ENCODE results near the gene PRKG1. TPM values are rescaled to one million over a fixed set of nuclear protein-coding genes. Genes with fewer than 3 reads are reported as not detected.

The PRKG1 gene
- total RNA-seq, 4 donors from 2014 or later: 1.2 to 6.5 (median 2.7) TPM

DNA sequence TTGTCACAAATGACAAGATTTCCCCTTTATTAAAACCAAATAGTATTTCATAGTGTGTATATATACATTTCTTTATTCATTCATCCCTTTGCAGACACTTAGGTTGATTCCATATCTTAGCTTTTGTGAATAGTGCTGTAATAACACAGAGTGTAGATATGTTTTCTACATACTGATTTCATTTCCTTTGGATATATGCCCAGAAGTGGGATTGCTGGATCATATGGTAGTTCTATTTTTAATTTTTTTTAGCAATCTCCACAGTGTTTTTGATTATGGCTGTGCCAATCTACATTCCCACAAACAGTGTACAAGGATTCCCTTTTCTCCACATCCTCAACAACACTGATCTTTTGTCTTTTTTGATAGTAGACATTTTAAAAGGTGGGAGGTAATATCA lies 578.7 kb downstream of the PRKG1 start:
- TF ChIP-seq EP300 (IDR thresholded peaks at IDR 0.05) (no peak), POLR2AphosphoS5 (IDR thresholded peaks at IDR 0.05) (no peak), POLR2A (IDR thresholded peaks at IDR 0.05) (no peak)
- TF ChIP-seq, protein P1, sequence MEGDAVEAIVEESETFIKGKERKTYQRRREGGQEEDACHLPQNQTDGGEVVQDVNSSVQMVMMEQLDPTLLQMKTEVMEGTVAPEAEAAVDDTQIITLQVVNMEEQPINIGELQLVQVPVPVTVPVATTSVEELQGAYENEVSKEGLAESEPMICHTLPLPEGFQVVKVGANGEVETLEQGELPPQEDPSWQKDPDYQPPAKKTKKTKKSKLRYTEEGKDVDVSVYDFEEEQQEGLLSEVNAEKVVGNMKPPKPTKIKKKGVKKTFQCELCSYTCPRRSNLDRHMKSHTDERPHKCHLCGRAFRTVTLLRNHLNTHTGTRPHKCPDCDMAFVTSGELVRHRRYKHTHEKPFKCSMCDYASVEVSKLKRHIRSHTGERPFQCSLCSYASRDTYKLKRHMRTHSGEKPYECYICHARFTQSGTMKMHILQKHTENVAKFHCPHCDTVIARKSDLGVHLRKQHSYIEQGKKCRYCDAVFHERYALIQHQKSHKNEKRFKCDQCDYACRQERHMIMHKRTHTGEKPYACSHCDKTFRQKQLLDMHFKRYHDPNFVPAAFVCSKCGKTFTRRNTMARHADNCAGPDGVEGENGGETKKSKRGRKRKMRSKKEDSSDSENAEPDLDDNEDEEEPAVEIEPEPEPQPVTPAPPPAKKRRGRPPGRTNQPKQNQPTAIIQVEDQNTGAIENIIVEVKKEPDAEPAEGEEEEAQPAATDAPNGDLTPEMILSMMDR (IDR thresholded peaks at IDR 0.05): no peak

DNA sequence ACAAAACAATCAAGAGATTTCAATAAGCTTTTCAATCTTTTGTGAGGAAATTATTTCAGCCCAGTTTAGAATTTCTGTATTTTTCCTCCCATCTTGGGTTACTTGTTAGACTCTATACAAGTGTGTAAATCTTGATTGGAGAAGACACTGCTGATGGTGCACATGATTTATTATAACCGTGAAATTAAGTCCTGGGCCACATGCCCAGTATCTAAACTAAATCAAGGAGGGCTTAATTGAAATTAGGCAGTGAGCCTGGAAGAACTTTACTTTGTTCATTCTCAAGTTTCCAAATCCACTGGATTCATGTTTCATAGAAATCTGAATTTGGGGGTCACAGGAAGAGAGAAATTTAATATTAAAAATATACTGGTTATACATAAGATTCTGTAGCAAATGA lies 580.6 kb downstream of the PRKG1 start:
- Histone ChIP-seq H3K27me3 (no peaks in the 10 kb centered on the region), H3K36me3 (no peaks in the 10 kb centered on the region), H3K9me3 (no peaks in the 10 kb centered on the region), H3K27ac (no peak overlapping the region), H3K4me3 (no peak overlapping the region), H3K4me1 (no peaks in the 10 kb centered on the region)
- WGBS: 44% methylated on average over 1 of the region's 1 CpG
- TF ChIP-seq POLR2AphosphoS5 (IDR thresholded peaks at IDR 0.05): no peak
- TF ChIP-seq, protein P1 (IDR thresholded peaks at IDR 0.05): no peak
- no peak for TF ChIP-seq EP300 (IDR thresholded peaks at IDR 0.05)
- no peak for TF ChIP-seq POLR2A (IDR thresholded peaks at IDR 0.05)
- no peak for DNase-seq (ENCODE audit: low spot score in 2 of 2)

More for the DNA sequence above, 578.7 kb downstream of the PRKG1 start:
- H3K36me3 ChIP-seq: no peaks in the 10 kb centered on the region
- no peak for DNase-seq (ENCODE audit: low spot score in 2 of 2)
- no peaks in the 10 kb centered on the region for H3K9me3 ChIP-seq
- no peaks in the 10 kb centered on the region for H3K4me1 ChIP-seq
- H3K4me3 ChIP-seq: no peak overlapping the region
- H3K27me3 ChIP-seq: no peaks in the 10 kb centered on the region
- H3K27ac ChIP-seq: no peak overlapping the region

DNA sequence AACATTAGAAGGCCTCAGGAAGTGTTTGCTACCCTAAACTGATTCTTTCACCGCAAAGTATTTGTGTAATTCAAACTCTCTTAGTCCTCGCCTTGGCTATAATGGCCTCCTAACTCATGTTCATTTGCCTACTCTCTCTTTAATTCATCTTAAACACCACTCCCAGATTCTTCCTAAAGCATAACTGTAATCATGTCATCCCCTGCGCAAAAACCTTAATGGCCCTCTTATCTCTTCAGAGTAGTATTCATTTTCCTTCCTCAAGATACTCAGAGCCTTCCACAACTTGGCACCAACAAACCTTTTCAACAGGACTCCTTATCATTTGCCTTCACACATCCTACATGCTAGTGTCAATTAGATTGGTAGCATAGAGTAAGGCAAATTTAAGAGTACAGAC lies 582.2 kb downstream of the PRKG1 start:
- H3K27me3 ChIP-seq: no peaks in the 10 kb centered on the region
- H3K36me3 ChIP-seq: no peaks in the 10 kb centered on the region
- no peaks in the 10 kb centered on the region for H3K9me3 ChIP-seq
- TF ChIP-seq EP300 (IDR thresholded peaks at IDR 0.05) (no peak), POLR2A (IDR thresholded peaks at IDR 0.05) (no peak), POLR2AphosphoS5 (IDR thresholded peaks at IDR 0.05) (no peak)
- TF ChIP-seq, protein P1 (IDR thresholded peaks at IDR 0.05): no peak
- no peak overlapping the region for H3K27ac ChIP-seq
- no peaks in the 10 kb centered on the region for H3K4me1 ChIP-seq
- no peak overlapping the region for H3K4me3 ChIP-seq
- WGBS: 89% methylated on average over 3 of the region's 3 CpGs
- DNase-seq (ENCODE audit: low spot score in 2 of 2): no peak

DNA sequence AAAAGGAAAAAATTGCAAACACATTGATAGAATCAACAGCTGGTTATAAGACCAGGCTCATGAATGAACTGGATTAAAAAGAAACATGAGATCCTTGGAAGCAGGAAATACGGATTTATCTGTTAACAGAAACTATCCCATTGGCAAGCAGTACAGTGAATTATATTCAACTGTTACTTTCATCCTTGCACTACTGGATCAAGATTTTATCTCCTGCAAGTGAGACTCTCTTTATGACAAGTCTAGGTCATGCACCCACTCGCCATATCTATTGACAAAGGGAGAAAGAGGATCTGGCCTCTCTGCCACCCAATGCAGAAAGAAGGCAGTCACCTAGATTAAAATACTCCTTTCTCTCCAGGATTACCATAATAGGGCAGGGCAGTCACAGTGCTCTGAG lies 583.7 kb downstream of the PRKG1 start:
- H3K36me3 ChIP-seq: no peaks in the 10 kb centered on the region
- TF ChIP-seq, protein P1 (IDR thresholded peaks at IDR 0.05): no peak
- TF ChIP-seq POLR2AphosphoS5 (IDR thresholded peaks at IDR 0.05) (no peak), EP300 (IDR thresholded peaks at IDR 0.05) (no peak), POLR2A (IDR thresholded peaks at IDR 0.05) (no peak)
- 41% methylated on average over 2 of the region's 2 CpGs for WGBS
- no peak for DNase-seq (ENCODE audit: low spot score in 2 of 2)
- H3K4me1 ChIP-seq: no peaks in the 10 kb centered on the region
- H3K27ac ChIP-seq: no peak overlapping the region
- no peaks in the 10 kb centered on the region for H3K27me3 ChIP-seq
- H3K9me3 ChIP-seq: no peaks in the 10 kb centered on the region
- no peak overlapping the region for H3K4me3 ChIP-seq

DNA sequence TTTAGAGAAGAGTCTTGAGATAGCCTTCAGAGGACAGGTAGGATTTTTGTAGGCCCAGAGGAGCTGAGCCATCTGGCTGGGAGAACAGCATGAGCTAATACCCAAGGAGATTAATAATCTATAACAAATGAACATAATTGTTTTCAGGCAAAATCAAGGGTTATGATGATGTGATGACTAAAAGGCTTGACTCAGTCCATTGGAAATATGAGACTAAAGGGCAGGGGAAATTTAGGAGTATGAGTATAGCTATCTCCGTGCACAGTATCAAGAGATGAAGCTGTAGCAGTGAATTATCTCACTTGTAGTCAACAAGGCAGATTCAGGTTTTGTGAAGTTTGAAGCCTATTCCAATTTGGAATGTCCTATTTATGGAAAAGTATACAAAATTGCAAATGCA lies 585.1 kb downstream of the PRKG1 start:
- Histone ChIP-seq H3K36me3 (no peaks in the 10 kb centered on the region), H3K4me1 (no peaks in the 10 kb centered on the region), H3K9me3 (no peaks in the 10 kb centered on the region), H3K27me3 (no peaks in the 10 kb centered on the region), H3K4me3 (no peak overlapping the region), H3K27ac (no peak overlapping the region)
- DNase-seq (ENCODE audit: low spot score in 2 of 2): no peak
- TF ChIP-seq, protein P1 (IDR thresholded peaks at IDR 0.05): no peak
- TF ChIP-seq POLR2AphosphoS5 (IDR thresholded peaks at IDR 0.05): no peak
- no peak for TF ChIP-seq POLR2A (IDR thresholded peaks at IDR 0.05)
- WGBS: 91% methylated on average over 1 of the region's 1 CpG
